BE2C (cell line): ENCODE measurements around the gene VPS33A.

Source experiments
- DNase-seq: peaks from one replicate; pipeline ENCODE4 v3.0.0-alpha.2; 2020
- H3K27me3 ChIP-seq: fragments of 250-450 bp; sonication (Bioruptor Pico); 2 replicates; pipeline ENCODE4 v1.5.1; 2020; ENCODE audit warnings: mild to moderate bottlenecking
- H3K36me3 ChIP-seq: fragments of 250-450 bp; sonication (Bioruptor Pico); 2 replicates; pipeline ENCODE4 v1.5.1; 2020; ENCODE audit warnings: mild to moderate bottlenecking
- H3K4me1 ChIP-seq: fragments of 250-450 bp; sonication (Bioruptor Pico); 2 replicates; pipeline ENCODE4 v1.5.1; 2020
- H3K4me3 ChIP-seq: 2 replicates; pipeline ENCODE4 v1.5.1; 2011; ENCODE audit warnings: low read depth, low read length
- H3K9me3 ChIP-seq: fragments of 250-450 bp; sonication (Bioruptor Pico); 2 replicates; pipeline ENCODE4 v1.5.1; 2020
- CTCF ChIP-seq: IDR thresholded peaks from 2 replicates; pipeline ENCODE4 v1.5.1; 2012; ENCODE audit warnings: mild to moderate bottlenecking, low read depth, low read length

The VPS33A gene

GRCh38 chr12:122215771-122216170, 50.5 kb downstream of the VPS33A start:
- Histone ChIP-seq H3K36me3 (peaks cover 85% of the 10 kb centered on the region), H3K4me3 (no peak overlapping the region), H3K4me1 (no peaks in the 10 kb centered on the region), H3K27me3 (no peaks in the 10 kb centered on the region), H3K9me3 (no peaks in the 10 kb centered on the region)
- TF ChIP-seq CTCF = no peak
- no peak for DNase-seq

GRCh38 chr12:122208073-122208820, 58.0 kb downstream of the VPS33A start:
- H3K4me1 ChIP-seq = no peaks in the 10 kb centered on the region
- H3K27me3 ChIP-seq = peaks cover 19% of the 10 kb centered on the region
- no peak overlapping the region for H3K4me3 ChIP-seq
- H3K36me3 ChIP-seq = peaks cover 60% of the 10 kb centered on the region
- H3K9me3 ChIP-seq = no peaks in the 10 kb centered on the region
- TF ChIP-seq CTCF = no peak
- no peak for DNase-seq

GRCh38 chr12:122207391-122207790, 58.9 kb downstream of the VPS33A start:
- Histone ChIP-seq H3K4me3 (no peak overlapping the region), H3K36me3 (peaks cover 53% of the 10 kb centered on the region), H3K27me3 (peaks cover 19% of the 10 kb centered on the region), H3K9me3 (no peaks in the 10 kb centered on the region), H3K4me1 (peaks cover 6% of the 10 kb centered on the region)
- no peak for TF ChIP-seq CTCF
- no peak for DNase-seq

GRCh38 chr12:122206976-122207375, 59.3 kb downstream of the VPS33A start:
- DNase-seq = no peak
- TF ChIP-seq CTCF = no peak
- Histone ChIP-seq H3K4me1 (peaks cover 7% of the 10 kb centered on the region), H3K9me3 (no peaks in the 10 kb centered on the region), H3K36me3 (peaks cover 49% of the 10 kb centered on the region), H3K27me3 (peaks cover 19% of the 10 kb centered on the region), H3K4me3 (no peak overlapping the region)

GRCh38 chr12:122206111-122206881, 60.0 kb downstream of the VPS33A start:
- Histone ChIP-seq H3K9me3 (no peaks in the 10 kb centered on the region), H3K27me3 (peaks cover 19% of the 10 kb centered on the region), H3K4me1 (peaks cover 9% of the 10 kb centered on the region), H3K36me3 (peaks cover 44% of the 10 kb centered on the region), H3K4me3 (no peak overlapping the region)
- TF ChIP-seq CTCF = no peak
- DNase-seq = no peak
